Measurements from ENCODE around the gene MAST4.

DNA sequence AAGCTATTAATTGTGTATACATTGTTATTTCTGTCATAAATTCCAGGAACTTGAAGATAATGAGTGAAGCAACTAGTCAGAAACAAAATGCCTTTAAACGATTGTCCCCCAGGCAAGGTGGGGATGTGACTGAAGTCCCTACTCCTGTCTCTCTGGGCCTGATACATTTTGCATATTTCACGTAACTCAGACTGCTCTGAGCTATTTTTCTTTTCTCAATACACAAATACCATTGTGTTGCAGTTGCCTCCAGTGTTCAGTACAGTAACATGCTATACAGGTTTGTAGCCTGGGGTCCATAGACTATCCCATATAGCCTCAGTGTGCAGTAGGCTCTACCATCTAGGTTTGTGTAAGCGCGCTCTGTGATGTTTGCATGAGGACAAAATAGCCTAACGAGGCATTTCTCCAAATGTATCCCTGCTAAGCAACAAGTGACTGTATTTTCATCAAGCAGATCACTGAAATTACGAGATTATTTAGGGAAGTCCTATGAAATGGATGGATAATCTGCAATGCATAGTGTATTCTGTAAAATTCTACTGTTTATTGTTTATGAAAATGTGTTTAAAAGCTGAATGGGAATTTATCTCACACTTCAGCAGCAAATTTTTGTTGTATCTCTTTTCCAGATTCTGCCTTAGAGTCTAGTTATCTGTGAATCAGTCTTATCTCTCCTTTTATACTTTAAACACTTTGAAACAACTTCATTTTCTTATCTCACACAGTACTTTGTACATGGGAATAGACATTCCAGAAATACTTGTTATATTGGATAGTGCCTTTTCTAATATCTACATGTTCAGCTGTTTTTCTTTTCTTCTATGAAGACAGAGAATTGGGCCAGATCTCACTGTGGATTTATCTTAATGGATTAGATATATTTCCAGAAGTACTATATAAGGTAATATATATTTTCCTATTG lies 449.9 kb downstream of the MAST4 start:
- TF ChIP-seq, protein P1, sequence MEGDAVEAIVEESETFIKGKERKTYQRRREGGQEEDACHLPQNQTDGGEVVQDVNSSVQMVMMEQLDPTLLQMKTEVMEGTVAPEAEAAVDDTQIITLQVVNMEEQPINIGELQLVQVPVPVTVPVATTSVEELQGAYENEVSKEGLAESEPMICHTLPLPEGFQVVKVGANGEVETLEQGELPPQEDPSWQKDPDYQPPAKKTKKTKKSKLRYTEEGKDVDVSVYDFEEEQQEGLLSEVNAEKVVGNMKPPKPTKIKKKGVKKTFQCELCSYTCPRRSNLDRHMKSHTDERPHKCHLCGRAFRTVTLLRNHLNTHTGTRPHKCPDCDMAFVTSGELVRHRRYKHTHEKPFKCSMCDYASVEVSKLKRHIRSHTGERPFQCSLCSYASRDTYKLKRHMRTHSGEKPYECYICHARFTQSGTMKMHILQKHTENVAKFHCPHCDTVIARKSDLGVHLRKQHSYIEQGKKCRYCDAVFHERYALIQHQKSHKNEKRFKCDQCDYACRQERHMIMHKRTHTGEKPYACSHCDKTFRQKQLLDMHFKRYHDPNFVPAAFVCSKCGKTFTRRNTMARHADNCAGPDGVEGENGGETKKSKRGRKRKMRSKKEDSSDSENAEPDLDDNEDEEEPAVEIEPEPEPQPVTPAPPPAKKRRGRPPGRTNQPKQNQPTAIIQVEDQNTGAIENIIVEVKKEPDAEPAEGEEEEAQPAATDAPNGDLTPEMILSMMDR (IDR thresholded peaks at IDR 0.05): no peak
- TF ChIP-seq EZH2phosphoT487 (IDR thresholded peaks at IDR 0.05) (no peak), EZH2 (IDR thresholded peaks at IDR 0.05) (no peak)

All from neural progenitor cell (in vitro differentiated cells).